NCI-H1105 (cell line): ENCODE data around the gene IQCN.
A peak's percentile ranks its signal among the peaks of the same experiment; 100 is the strongest.

Experiments used
- DNase-seq: peaks from one replicate; lab custom pipeline; 2025; lab: John Stamatoyannopoulos, UW

The IQCN gene

GRCh38 chr19:18274219-18274780 lies at the start of gene IQCN:
Gene IQCN, minus strand, starts transcription at chr19:18274452. Its CDS starts 4,974 bp downstream, at chr19:18269478.
- DNase-seq: no peak

GRCh38 chr19:18322759-18323460 lies 48.7 kb upstream of the IQCN start, which contains the start of gene LSM4:
Gene LSM4, minus strand, starts transcription at chr19:18323076. Its CDS starts 56 bp downstream, at chr19:18323020.
- peak; percentile 98 for DNase-seq

GRCh38 chr19:18322318-18322758 lies 48.1 kb upstream of the IQCN start:
- DNase-seq: no peak

GRCh38 chr19:18321734-18322102 lies 47.5 kb upstream of the IQCN start:
- DNase-seq: no peak

- no peak for DNase-seq
Measured at GRCh38 chr19:18320865-18321733, 46.8 kb upstream of the IQCN start.

- DNase-seq: no peak
Measured at GRCh38 chr19:18319591-18320135, 45.4 kb upstream of the IQCN start.

GRCh38 chr19:18317961-18318800 lies 43.9 kb upstream of the IQCN start:
- no peak for DNase-seq

GRCh38 chr19:18313398-18313797 lies 39.1 kb upstream of the IQCN start:
- DNase-seq: no peak

- no peak for DNase-seq
Measured at GRCh38 chr19:18312092-18312534, 37.9 kb upstream of the IQCN start.

- no peak for DNase-seq
Measured at GRCh38 chr19:18311502-18312091, 37.3 kb upstream of the IQCN start.

- no peak for DNase-seq
Measured at GRCh38 chr19:18310966-18311365, 36.7 kb upstream of the IQCN start.

GRCh38 chr19:18310118-18310909 lies 36.1 kb upstream of the IQCN start:
- DNase-seq: no peak

GRCh38 chr19:18309525-18310064 lies 35.3 kb upstream of the IQCN start:
- DNase-seq: no peak

GRCh38 chr19:18308948-18309325 lies 34.7 kb upstream of the IQCN start:
- DNase-seq: no peak

GRCh38 chr19:18308051-18308947 lies 34.0 kb upstream of the IQCN start:
- no peak for DNase-seq

- DNase-seq: no peak
Measured at GRCh38 chr19:18307271-18307681, 33.0 kb upstream of the IQCN start.

- DNase-seq: no peak
Measured at GRCh38 chr19:18306888-18307260, 32.6 kb upstream of the IQCN start.

GRCh38 chr19:18306209-18306887 lies 32.1 kb upstream of the IQCN start:
- no peak for DNase-seq
